COLO668 (cell line): ENCODE results near the gene MYO7B.
"Not testable (repeated sequence)": the region's sequence is repeated elsewhere in the genome, so short reads cannot be mapped to it uniquely, and the experiment has no call there.

Experiments used
- DNase-seq: peaks from one replicate; lab custom pipeline; 2025; ENCODE audit not compliant: unreplicated experiment; lab: John Stamatoyannopoulos, UW

MYO7B gene

DNA sequence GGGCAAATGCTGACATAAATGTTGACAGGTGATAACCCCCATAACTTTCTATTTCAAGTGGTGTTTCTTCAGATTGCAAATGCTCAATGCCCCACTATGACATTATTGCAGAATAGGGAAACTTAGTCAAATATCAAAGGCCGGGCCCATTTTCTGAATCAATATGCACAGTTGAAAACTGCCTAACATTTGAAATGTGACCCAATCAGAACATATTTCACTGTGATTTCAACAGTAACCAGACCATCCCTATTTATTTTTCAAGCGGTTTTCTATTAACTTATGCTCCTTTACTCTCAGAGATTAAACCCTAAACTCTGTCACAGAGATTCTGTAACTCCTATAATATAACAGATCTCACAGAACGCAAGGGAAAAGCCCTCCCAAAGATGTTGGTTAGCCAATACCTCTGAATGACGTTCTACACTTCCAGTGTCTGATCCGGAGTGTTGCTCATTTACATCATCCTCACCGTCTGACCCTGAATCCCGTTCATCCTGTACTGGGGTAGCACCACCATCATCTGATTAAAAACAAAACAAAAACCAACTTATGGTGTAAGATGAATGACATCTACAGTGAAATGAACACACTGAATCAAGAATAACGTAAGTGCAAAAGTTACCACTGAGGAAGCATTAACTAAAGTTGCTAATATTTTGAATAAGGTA is 12.1 kb upstream of the MYO7B start:
- no peak for DNase-seq

DNA sequence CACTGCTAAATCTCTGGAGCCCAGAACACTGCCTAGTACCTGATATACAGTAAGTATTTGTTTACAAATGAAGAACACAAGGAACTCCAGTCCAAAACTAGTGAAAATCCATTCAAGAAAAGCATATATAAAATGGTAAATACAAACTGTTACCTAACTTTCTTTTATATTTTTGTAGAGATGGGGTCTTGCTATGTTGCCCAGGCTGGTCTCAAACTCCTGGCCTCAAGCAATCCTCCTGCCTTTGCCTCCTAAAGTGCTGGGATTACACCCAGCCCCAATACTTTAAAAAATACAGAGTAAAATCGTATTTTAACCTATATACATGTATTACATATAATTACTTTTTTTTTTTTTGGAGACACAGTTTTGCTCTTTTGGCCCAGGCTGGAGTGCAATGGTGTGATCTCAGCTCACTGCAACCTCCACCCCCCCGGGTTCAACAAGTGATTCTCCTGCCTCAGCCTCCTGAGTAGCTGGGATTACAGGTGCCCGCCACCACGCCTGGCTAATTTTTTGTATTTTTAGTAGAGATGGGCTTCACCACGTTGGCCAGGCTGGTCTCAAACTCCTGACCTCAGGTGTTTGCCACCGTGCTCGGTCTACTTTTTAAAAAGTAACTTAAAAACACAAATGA is 11.2 kb upstream of the MYO7B start:
- not testable (repeated sequence) for DNase-seq

DNA sequence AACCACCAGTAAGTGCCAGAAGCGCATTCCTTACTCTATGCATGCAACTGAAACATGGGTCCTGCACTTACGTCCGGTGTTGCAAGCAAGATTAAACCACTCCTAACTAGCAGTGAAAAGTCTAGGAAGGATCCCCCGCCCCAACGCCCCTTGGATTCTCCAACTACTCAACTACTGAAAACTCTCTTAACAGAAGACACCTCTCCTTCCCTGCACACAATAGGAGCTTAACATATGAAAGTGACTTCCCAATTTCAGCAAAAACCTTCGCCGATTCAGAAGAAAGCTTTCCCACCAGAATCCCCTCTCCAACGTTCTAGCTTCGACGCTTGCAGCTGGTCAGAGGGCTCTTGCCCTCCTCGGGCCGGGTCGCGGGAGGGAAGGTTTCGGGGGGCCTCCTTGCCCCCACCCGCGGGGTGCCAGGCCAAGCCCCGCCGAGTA is 9.8 kb upstream of the MYO7B start:
- DNase-seq: no peak

DNA sequence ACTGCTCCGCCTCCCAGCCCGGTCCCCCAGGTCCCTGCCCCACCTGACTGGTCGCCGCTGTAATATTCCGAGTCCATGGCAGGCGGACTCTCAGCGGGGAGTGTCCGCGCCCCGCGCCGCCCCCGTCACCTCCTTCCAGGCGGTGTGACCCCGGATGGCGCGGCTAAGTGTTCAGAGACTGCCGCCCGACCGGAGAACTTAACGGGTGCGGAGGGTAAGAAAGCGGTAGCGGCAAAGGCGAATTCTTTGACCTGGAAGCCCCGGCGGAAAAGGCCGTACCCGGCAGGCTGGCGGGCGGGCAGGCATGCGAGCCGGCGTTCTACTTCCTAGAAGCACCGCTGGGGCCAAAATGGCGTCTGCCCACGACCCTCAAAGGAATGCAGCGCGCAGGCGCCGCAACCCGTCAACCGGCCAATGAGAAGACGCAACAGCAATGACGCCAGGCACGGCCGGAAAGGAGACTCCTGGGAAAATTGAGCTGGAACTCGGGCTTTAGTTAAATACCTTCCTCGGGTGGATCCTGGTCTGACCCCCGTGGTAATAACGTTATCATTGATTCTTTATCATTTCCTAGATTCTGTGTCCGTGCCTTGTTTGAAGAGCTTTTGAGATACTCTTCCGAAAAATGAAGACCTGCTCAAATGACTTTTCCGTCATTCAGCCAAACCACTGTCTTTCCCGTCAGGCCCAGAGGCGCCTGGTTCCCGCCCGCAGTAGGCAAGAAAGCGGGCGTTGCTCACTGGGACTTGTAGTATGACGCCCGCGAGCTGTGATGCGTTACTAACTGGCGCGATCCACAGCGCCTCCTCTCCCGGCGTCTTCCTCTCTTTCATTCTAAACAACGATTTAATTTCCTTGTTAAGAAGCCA is 9.1 kb upstream of the MYO7B start, which contains the start of gene IWS1:
Gene IWS1 (minus strand): TSS at position 358 of the 869 bp plus-strand sequence. CDS start 281 bp downstream, at position 77.
- DNase-seq: peak; percentile 97

DNA sequence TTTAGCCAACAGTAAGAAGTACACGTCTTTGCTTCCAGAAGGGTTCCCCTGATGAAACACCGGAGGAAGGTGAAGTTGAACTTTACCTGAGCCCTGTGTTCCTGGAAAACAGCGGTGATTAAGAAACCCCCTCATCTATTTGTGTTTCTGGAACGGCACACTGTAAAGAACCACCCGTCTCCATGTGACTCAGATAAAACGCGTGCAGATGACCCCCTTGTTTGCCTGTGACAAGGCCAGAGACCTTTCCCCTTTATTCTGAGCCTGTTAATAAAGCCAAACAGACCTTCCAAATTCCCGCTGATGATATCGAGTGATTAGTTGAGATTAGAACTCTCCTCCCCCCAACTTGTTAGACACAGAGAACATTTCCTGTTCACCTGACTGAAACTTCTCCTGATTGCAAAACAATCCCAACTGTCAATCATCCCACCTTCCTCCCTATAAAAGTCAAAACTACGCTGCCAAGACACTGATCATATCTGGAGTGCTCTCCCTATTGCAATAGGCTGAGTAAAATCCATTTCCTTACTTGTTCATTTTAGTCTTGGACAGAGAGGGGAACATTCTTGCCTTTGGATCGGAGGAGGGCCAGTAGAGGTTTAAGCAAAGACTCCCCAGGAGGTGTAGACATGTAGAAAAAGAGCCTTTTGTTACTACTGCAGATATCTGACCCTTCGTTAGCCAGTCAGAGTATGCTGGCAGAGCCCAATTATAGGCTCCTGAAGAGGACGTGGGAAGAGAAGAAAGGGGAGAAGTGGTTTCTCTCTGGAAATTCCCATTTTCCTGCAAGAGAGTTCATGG is 8.3 kb upstream of the MYO7B start:
- DNase-seq: no peak

DNA sequence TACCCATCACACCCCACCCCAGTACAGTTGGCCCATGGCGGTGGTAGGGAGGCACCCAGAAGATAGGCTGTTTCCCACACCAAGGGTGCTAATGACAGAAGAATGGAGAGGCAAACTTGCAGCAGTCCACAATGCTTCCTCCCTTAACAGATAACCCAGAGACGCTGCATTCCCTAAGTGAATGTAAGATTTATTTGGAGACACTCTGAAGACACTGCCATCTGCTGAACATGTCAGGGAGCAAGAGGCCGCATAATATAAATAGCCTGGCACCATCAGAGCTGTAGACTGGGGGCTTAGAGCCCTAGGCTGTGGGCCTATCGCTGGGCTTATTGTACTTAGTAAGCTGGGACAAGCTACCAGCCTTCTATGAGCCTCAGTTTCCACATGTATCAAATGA is 7.0 kb upstream of the MYO7B start:
- DNase-seq: no peak

DNA sequence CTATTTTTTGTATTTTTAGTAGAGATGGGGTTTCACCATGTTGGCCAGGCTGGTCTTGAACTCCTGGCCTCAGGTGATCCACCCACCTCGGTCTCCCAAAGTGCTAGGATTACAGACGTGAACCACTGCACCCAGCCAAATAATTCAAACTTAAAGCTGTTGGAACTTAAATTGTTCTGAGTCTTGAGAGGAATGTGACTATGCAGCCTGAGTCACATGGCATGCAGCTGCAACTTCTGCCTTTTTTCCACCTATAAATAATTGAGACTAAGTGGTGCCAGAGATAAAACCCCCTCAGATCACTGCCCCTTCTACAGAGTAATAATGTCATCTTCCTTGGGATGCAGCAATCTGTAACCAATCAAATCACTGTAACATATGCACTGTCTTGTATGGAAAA is 6.1 kb upstream of the MYO7B start:
- not testable (repeated sequence) for DNase-seq

DNA sequence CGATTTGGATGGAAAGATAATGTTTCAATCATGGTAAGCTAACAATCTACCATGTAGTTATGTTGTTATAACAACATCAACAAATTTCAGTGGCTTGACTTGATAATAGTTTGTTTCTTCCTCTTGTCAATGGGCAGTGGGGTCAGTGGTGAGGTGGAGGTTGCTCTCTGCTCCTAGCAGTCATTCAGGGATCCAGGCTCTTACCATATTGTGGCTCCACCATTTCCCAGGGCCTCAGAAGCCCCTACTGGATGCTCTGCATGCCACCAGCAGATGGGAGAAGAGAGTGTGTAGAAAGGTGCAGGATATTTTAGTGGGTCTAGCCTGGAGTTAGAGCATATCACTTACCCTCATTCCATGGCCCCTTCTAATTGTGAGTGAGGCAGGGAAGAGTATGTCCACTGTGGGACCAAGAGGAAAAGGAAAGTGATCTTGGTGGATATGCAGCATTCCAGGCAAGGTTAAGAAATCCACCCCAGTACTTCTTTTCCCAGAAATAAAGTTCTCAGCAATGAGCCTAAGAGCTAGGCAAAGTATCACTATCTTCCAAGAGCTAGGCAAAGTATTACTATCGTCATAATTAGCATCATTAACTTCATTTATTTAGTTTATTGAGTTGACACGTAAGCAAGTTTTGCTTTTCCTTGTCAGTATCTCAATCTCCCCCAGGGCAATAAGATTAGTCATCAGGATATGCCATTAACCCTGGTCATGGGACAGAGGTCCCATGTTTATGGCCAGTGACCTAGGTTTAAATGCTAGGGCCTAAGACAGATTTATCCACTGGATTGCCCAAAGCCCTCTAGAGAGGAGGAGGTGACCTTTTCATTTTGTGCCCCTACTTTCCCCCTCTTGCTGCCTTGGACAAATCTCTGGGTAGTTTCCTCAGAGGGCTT is 5.0 kb upstream of the MYO7B start:
- DNase-seq: no peak

DNA sequence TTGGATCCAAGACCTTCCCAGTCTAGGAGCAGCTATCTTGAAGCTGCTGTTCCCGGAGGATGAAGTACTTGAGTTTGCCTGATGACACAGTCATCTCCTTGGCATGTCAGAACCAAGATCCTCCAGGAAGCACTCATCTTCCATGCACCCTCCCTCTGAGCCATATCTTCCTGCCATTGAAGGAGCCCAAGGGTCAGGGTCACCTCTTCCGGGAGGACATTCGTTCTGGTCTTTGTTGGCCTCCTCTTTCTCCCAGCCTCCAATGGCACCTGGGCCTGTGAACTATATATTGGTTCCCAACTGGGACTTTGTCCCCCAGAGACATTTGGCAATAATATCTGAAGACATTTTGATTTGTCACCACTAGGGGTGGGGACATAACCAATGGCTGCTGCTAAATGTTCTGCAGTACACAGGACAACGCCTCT is 4.2 kb upstream of the MYO7B start:
- DNase-seq: no peak

DNA sequence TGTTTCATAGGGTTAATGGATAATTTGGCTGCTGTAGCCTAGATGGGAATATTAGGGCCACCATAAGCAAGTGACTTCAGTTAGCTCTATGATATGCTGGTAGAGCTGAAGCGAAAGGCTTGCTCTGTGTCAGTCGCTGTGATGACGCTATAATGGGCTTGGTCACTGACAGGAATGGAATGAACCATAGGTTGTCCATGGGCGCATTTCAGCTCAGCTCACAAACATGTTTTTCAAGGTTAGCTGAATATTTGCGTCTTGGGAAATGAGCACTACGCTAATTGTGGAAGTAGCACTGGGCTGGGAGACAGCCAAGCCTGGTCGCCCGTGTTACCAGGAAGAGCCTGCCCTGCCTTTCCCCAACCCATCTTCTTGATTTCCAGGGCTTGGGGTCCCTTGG is 3.2 kb upstream of the MYO7B start:
- no peak for DNase-seq

DNA sequence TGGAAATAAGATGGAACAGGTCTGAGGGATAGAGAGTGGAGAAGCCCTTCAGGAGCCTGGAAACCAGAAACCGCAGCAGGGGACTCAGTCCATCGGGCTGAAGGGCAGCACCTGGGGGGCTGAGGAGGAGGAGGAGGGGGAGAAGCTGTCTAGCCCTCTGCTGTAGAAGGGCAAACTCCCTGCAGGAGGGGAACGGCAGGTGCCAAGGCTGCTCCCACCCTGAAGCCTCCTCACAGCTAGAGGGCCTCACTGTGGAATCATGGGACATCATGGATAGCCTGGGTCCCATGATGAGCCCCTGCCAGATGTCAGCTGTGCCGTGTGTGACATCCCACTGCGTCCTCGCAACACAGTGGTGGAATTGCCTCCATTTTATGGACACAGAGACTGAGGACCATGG is 435 bp downstream of the MYO7B start:
- peak; percentile 54 for DNase-seq

DNA sequence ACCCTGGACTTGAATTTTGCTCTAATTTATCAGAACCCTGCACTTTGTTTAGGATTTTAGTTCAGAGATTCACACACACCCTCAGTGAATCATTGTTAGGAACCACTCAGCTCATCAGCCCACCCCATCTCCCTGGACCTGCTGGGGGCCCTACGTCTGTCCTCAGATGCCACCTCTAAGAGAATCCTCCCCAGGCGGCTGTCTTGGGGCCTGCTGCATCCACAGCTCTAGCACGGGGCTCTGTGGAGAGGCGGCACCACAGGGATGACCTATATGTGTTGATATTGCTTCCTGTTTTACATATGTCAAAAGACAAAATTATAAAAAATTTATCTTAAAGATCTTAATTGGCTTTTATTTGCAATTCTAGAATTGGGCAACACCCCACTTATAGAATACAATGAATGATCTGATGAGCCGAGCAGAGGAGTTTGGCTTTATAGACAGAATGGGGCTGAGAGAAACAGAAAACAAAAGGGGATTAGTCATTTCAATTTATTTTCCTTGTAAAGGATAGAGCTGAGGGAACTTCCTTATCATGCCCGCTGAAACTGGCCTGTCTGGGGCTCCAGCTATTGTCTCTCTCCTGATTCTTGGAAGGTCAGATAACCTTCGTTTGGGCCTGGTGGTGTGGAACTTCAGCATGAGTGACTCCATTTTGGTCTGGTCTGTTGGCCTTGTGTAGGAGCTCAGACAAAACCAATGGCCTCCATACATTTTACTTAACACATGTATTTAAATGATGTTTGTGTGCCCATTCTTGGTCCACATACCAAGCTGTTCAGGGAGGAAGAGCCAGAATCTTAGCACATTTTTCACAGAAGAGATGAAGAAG is 1.4 kb downstream of the MYO7B start:
- peak; percentile 15 for DNase-seq

DNA sequence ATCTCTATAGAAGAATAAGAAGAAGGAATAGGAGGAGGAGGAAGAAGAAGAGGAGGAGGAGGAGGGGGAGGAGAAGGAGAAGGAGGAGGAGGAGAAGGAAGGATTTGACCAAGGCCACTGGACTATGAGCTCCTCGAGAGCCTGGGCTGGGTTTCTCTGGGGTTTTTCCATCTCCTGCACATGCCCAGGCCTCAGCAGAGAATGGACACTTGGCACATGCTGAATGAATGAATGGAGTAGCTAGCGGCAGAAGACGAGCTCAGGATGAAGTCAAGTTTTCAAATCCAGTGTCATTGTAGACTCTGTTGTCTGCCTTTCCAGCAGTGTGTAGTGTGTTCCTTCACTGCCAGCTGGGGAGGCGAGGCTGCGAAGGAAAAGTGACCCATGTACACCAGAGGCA is 2.2 kb downstream of the MYO7B start:
- no peak for DNase-seq

DNA sequence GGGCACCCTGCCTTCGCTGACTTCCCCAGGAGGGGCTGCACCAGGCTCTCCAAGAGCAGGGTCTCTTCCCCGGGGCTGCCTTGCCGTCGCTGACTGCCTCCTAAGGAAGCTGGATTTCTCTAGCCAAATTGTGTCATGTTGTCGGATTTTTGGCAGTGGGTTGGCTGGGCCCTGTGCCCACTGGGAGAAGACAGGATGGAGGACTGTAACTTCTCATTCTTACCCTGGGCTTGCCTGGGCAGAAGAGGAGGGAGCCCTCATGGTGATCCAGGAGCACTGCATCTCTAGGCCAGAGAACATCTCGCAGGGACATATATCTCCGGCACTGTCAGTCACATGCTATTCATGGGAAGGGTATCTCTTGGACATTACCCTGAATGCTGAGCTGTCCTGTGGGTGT is 6.3 kb downstream of the MYO7B start:
- DNase-seq: no peak

DNA sequence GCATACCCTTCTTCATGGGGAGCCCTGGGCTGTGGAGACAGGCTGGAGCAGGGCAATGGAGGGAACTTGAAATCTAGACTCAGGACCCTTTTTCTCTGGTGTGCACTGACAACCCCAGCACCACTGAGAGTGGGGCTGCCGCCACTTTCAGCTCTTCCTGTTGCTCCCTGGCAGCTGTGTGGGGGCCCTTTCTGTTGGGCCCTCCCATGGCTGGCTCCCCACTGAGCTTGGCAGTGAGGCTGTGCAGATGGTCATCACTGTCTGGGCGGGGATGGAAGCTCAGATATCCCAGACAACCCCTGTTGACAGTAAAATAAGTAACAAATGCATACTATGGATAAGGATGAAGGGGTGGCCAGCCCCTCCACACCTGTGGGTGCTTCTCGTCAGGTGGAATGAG is 6.7 kb downstream of the MYO7B start:
- peak; percentile 47 for DNase-seq

DNA sequence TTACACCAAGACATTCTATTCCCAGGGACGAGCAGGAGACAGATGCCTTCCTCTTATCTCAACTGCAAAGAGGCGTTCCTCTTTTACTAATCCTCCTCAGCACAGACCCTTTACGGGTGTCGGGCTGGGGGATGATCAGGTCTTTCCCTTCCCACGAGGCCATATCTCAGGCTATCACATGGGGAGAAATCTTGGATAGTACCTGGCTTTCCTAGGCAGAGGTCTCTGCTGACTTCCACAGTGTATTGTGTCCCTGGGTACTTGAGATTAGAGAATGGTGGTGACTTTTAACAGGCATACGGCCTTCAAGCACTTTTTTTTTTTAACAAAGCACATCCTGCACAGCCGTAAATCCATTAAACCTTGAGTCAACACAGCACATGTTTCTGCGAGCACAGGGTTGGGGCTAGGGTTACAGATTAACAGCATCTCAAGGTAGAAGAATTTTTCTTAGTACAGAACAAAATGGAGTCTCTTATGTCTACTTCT is 7.6 kb downstream of the MYO7B start:
- not testable (repeated sequence) for DNase-seq

DNA sequence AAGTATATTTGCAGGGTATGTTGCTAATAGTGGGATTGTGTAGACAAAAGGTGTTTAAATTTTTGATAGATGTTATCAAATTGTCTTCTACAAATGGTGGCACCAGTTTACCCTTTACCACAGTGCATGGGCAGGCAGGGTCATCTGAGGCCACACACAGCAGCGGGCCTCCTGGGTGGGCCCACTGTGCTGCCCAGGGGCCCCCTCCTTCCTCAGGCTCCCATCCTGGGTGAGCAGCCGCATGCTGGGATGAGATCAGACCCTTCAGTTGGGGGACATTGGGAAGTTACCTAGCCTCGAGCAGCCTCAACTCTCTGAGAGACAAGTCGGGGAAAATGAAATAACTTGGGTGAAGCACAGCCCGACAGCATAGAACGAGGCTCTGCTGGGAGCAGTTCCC is 9.7 kb downstream of the MYO7B start:
- no peak for DNase-seq

DNA sequence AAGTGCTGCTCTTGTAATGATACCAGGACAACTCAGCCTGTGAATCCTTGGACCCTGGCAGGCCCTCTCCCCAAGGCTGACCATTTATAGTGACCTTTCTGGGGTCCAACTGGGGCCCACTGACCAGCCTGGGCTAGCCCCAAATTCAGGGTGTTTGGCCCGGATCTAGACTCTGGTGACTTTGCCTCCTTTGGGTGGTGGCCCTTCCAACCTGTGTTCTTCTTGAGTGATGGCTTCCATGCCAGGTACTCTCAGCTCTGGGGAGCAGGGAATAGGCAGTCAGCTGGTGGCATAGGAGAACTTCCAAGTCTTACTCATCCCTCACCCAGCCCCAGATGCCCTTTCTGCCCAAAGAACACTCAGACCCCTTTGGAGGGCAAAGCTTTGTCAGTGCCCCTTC is 10.3 kb downstream of the MYO7B start:
- no peak for DNase-seq

DNA sequence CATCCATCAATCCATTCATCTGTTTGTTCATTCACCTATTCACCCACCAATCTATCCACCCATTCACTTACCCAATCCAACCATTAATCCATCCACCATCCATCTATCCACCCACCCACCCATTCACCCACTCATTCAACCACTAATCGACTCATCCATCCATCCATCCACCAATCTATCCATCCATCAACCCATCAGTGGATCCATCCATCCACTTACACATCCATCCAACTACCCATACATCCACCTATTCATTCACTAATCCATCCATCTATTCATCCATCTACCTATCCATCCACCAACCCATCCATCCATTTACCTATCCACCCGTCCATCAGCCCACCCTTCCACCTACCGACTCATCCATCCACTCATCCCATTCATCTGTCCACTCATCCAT is 11.3 kb downstream of the MYO7B start:
- DNase-seq: no peak
